Stimulated activated CD4-positive, alpha-beta T cell treated with anti-CD3 and anti-CD28 coated beads, Interleukin-2, amount 100 ng/mL, for 4 hours (primary cell): Measurements from ENCODE around the gene FASTKD2.
"Not testable (repeated sequence)": the region's sequence is repeated elsewhere in the genome, so short reads cannot be mapped to it uniquely, and the experiment has no call there.

Experiments used
- DNase-seq: peaks from one replicate; pipeline ENCODE4 v3.0.0-alpha.2; 2020; ENCODE audit warnings: low read depth

The FASTKD2 gene

GRCh38 chr2:206790311-206790935 lies 25.0 kb downstream of the FASTKD2 start:
- no peak for DNase-seq

- DNase-seq, result no peak
Observed at GRCh38 chr2:206792645-206793044, 27.2 kb downstream of the FASTKD2 start.

- DNase-seq, result no peak
Observed at GRCh38 chr2:206797376-206797775, 32.0 kb downstream of the FASTKD2 start.

GRCh38 chr2:206798000-206798399 lies 32.6 kb downstream of the FASTKD2 start:
- no peak for DNase-seq

GRCh38 chr2:206799083-206799482 lies 33.7 kb downstream of the FASTKD2 start:
- no peak for DNase-seq

GRCh38 chr2:206800506-206801417 lies 35.4 kb downstream of the FASTKD2 start:
- peak; percentile 26 for DNase-seq

GRCh38 chr2:206801418-206802189 lies 36.2 kb downstream of the FASTKD2 start:
- DNase-seq, result no peak

GRCh38 chr2:206802654-206803514 lies 37.5 kb downstream of the FASTKD2 start:
- no peak for DNase-seq

GRCh38 chr2:206804326-206804725 lies 38.9 kb downstream of the FASTKD2 start:
- no peak for DNase-seq

- DNase-seq, result no peak
Observed at GRCh38 chr2:206805887-206806607, 40.6 kb downstream of the FASTKD2 start.

GRCh38 chr2:206807624-206808023 lies 42.2 kb downstream of the FASTKD2 start:
- not testable (repeated sequence) for DNase-seq

GRCh38 chr2:206812471-206812870 lies 47.1 kb downstream of the FASTKD2 start:
- not testable (repeated sequence) for DNase-seq

GRCh38 chr2:206814498-206814897 lies 49.1 kb downstream of the FASTKD2 start:
- no peak for DNase-seq

- no peak for DNase-seq
Observed at GRCh38 chr2:206820807-206821206, 55.4 kb downstream of the FASTKD2 start.

- DNase-seq, result no peak
Observed at GRCh38 chr2:206823178-206823577, 57.8 kb downstream of the FASTKD2 start.

GRCh38 chr2:206824087-206824618 lies 58.7 kb downstream of the FASTKD2 start:
- DNase-seq, result no peak

- no peak for DNase-seq
Observed at GRCh38 chr2:206824993-206825392, 59.6 kb downstream of the FASTKD2 start.

- DNase-seq, result no peak
Observed at GRCh38 chr2:206831442-206831995, 66.1 kb downstream of the FASTKD2 start.

GRCh38 chr2:206832873-206833272 lies 67.5 kb downstream of the FASTKD2 start:
- DNase-seq, result no peak

GRCh38 chr2:206833291-206833690 lies 67.9 kb downstream of the FASTKD2 start:
- no peak for DNase-seq
